Panc1 (cell line): ENCODE results near the gene MTG1.

ENCODE experiments used
- CTCF ChIP-seq: fragments of 450-650 bp; IDR thresholded peaks from 2 replicates; pipeline ENCODE4 v1.5.1; 2017; ENCODE audit warnings: mild to moderate bottlenecking
- POLR2AphosphoS5 ChIP-seq: IDR thresholded peaks from 2 replicates; pipeline ENCODE4 v1.6.1; 2012; ENCODE audit warnings: mild to moderate bottlenecking, low read depth, low read length, moderate library complexity
- REST ChIP-seq, 2 experiments: IDR thresholded peaks; 2 replicates each; pipeline ENCODE4 v1.6.1; 2011 to 2012; ENCODE audit warnings: low read depth in 2 of 2, control low read depth in 1 of 2, low read length in 1 of 2, mild to moderate bottlenecking in 1 of 2, moderate library complexity in 1 of 2; ENCODE audit not compliant: insufficient read depth in 1 of 2
- SIN3A ChIP-seq: IDR thresholded peaks from 2 replicates; pipeline ENCODE4 v1.6.1; 2012; ENCODE audit warnings: low read depth, mild to moderate bottlenecking, low read length, moderate library complexity, borderline replicate concordance; ENCODE audit not compliant: insufficient read depth
- TCF7L2 ChIP-seq: IDR thresholded peaks from 2 replicates; pipeline ENCODE4 v1.6.1; 2011; ENCODE audit warnings: mild to moderate bottlenecking, low read depth, low read length, inconsistent platforms

GRCh38 chr10:133452453-133452852, 58.5 kb downstream of the MTG1 start:
- no peak for TF ChIP-seq CTCF
- no peak for TF ChIP-seq REST (IDR thresholded peaks at IDR 0.05; ENCODE audit: insufficient read depth in 1 of 2, low read depth in 2 of 2, low read length in 1 of 2)
- TF ChIP-seq POLR2AphosphoS5: no peak
- TF ChIP-seq TCF7L2: no peak
- no peak for TF ChIP-seq SIN3A
